K562 (cell line): ENCODE data around the gene USP20.

Experiments used
- CBX2 ChIP-seq: fragments of 200-600 bp; sonication (generic); IDR thresholded peaks from one replicate; pipeline ENCODE4 v1.6.1; 2012; ENCODE audit warnings: mild to moderate bottlenecking, low read length, inconsistent platforms; ENCODE audit not compliant: insufficient read depth, poor library complexity, severe bottlenecking
- JUN ChIP-seq, 2 experiments: sonication (generic) in 1 of 2; formaldehyde crosslinking in 1 of 2; IDR thresholded peaks; 2 replicates each; pipeline versions ENCODE4 v1.6.1 to v1.8.0; 2012 to 2022; ENCODE audit warnings: borderline replicate concordance in 2 of 2, mild to moderate bottlenecking in 2 of 2, improper control_type of control experiment in 1 of 2, low read depth in 1 of 2, low read length in 1 of 2, missing genetic modification reagents in 1 of 2
- KAT2B ChIP-seq: IDR thresholded peaks from one replicate; pipeline ENCODE4 v1.6.1; 2012; ENCODE audit warnings: low read depth, mild to moderate bottlenecking, control low read depth, inconsistent platforms, low read length, moderate library complexity
- KAT7 ChIP-seq: sonication (generic); formaldehyde crosslinking; IDR thresholded peaks from 2 replicates; pipeline ENCODE4 v1.8.0; 2022; ENCODE audit warnings: missing genetic modification reagents, mild to moderate bottlenecking, borderline replicate concordance
- NFE2 ChIP-seq: IDR thresholded peaks from 2 replicates; pipeline ENCODE4 v1.6.1; 2014; ENCODE audit warnings: antibody characterized with exemption, low read depth
- PTBP1 ChIP-seq: fragments of 200-400 bp; formaldehyde crosslinking; IDR thresholded peaks from 2 replicates; pipeline ENCODE4 v1.6.1; 2017; ENCODE audit warnings: low read depth, low read length
- ZNF431 ChIP-seq: sonication (generic); formaldehyde crosslinking; IDR thresholded peaks from 2 replicates; pipeline ENCODE4 v1.8.0; 2022; ENCODE audit warnings: mild to moderate bottlenecking, missing genetic modification reagents
- TF ChIP-seq, protein P1 (sequence below): sonication (generic); formaldehyde crosslinking; IDR thresholded peaks from 2 replicates; pipeline ENCODE4 v1.8.1; 2022; ENCODE audit warnings: missing genetic modification reagents
- TF ChIP-seq, protein P2 (sequence below): sonication (generic); formaldehyde crosslinking; IDR thresholded peaks from 2 replicates; pipeline ENCODE4 v1.9.0; 2022; ENCODE audit warnings: mild to moderate bottlenecking, missing genetic modification reagents
- TF ChIP-seq, protein P3 (sequence below), 3 experiments: IDR thresholded peaks in 2 of 3; conservative IDR thresholded peaks in 1 of 3; 2 replicates each; pipeline ENCODE4 v1.5.1; 2011 to 2012; ENCODE audit warnings: low read length in 3 of 3, mild to moderate bottlenecking in 3 of 3, control low read depth in 2 of 3, improper control_type of control experiment in 1 of 3, inconsistent platforms in 1 of 3, low read depth in 1 of 3, mixed read lengths in 1 of 3, moderate library complexity in 1 of 3; ENCODE audit not compliant: insufficient read depth in 2 of 3
- TF ChIP-seq, protein P4 (sequence below): conservative IDR thresholded peaks from 2 replicates; pipeline ENCODE4 v1.6.1; 2011; ENCODE audit warnings: low read depth, mild to moderate bottlenecking, low read length; ENCODE audit not compliant: control insufficient read depth

DNA sequence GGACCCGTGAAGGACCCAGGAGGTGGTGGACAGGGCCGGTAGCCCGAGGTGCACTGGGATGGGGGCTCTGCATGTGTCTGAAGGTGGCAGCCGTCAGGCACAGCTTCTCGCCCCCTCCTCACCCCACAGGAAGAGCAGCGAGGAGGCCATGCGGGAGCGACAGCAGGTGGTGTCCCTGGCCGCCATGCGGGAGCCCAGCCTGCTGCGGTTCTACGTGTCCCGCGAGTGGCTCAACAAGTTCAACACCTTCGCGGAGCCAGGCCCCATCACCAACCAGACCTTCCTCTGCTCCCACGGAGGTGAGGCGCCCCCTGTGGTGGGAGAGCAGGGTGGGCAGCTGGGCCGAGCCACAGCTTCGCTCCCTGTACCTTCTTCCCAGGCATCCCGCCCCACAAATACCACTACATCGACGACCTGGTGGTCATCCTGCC is 39.9 kb downstream of the USP20 start:
- TF ChIP-seq, protein P1, sequence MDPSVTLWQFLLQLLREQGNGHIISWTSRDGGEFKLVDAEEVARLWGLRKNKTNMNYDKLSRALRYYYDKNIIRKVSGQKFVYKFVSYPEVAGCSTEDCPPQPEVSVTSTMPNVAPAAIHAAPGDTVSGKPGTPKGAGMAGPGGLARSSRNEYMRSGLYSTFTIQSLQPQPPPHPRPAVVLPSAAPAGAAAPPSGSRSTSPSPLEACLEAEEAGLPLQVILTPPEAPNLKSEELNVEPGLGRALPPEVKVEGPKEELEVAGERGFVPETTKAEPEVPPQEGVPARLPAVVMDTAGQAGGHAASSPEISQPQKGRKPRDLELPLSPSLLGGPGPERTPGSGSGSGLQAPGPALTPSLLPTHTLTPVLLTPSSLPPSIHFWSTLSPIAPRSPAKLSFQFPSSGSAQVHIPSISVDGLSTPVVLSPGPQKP, result no peak
- no peak for TF ChIP-seq ZNF431
- TF ChIP-seq CBX2, result no peak
- TF ChIP-seq, protein P2, sequence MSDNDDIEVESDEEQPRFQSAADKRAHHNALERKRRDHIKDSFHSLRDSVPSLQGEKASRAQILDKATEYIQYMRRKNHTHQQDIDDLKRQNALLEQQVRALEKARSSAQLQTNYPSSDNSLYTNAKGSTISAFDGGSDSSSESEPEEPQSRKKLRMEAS, result no peak
- TF ChIP-seq NFE2, result no peak
- TF ChIP-seq KAT7, result no peak
- no peak for TF ChIP-seq PTBP1
- TF ChIP-seq JUN (IDR thresholded peaks at IDR 0.05; ENCODE audit: borderline replicate concordance, low read depth, low read length), result no peak
- no peak for TF ChIP-seq JUN (CRISPR knock-in tag; IDR thresholded peaks at IDR 0.05; ENCODE audit: borderline replicate concordance)
- TF ChIP-seq, protein P3, sequence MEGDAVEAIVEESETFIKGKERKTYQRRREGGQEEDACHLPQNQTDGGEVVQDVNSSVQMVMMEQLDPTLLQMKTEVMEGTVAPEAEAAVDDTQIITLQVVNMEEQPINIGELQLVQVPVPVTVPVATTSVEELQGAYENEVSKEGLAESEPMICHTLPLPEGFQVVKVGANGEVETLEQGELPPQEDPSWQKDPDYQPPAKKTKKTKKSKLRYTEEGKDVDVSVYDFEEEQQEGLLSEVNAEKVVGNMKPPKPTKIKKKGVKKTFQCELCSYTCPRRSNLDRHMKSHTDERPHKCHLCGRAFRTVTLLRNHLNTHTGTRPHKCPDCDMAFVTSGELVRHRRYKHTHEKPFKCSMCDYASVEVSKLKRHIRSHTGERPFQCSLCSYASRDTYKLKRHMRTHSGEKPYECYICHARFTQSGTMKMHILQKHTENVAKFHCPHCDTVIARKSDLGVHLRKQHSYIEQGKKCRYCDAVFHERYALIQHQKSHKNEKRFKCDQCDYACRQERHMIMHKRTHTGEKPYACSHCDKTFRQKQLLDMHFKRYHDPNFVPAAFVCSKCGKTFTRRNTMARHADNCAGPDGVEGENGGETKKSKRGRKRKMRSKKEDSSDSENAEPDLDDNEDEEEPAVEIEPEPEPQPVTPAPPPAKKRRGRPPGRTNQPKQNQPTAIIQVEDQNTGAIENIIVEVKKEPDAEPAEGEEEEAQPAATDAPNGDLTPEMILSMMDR (IDR thresholded peaks at IDR 0.05 in 2 of 3, conservative IDR thresholded peaks at IDR 0.05 in 1 of 3; ENCODE audit: insufficient read depth in 2 of 3, low read depth in 1 of 3, low read length in 3 of 3), result peak; percentile 50 to 65 (median 51)
- TF ChIP-seq, protein P4, sequence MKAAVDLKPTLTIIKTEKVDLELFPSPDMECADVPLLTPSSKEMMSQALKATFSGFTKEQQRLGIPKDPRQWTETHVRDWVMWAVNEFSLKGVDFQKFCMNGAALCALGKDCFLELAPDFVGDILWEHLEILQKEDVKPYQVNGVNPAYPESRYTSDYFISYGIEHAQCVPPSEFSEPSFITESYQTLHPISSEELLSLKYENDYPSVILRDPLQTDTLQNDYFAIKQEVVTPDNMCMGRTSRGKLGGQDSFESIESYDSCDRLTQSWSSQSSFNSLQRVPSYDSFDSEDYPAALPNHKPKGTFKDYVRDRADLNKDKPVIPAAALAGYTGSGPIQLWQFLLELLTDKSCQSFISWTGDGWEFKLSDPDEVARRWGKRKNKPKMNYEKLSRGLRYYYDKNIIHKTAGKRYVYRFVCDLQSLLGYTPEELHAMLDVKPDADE, result no peak
- no peak for TF ChIP-seq KAT2B
